Erythroblast (primary cell): ENCODE results near the gene LSR.

Experiments used
- GATA1 ChIP-seq: IDR thresholded peaks from 2 replicates; pipeline ENCODE4 v1.6.1; 2011; ENCODE audit warnings: low read depth, mild to moderate bottlenecking, control low read depth, low read length, moderate library complexity
- POLR2A ChIP-seq: IDR thresholded peaks from 2 replicates; pipeline ENCODE4 v1.6.1; 2011; ENCODE audit warnings: mild to moderate bottlenecking, low read length

DNA sequence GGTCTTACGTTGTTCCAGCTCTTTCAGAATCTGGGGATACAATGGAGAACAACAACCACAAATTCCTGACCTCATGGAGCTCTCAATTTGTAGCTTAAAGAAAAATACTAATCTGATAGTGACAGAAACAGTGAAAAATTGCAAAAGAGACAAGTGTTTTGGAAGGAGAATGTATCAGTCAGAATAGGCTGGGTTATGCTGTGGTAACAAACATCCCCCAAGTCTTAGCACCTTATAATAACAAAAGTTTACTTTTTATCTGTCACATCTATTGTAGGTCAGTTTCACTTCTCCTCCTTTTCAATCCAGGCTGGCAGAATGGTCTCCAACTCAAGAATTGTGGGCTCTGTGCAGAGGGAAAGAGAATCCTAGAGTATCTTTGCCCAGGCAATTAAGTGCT is 29.8 kb upstream of the LSR start:
- TF ChIP-seq POLR2A (no peak), GATA1 (no peak)
